ENCODE data around the gene NT5DC1.

- TF ChIP-seq CTCF (IDR thresholded peaks at IDR 0.05) (peak; percentile 62), POLR2AphosphoS5 (IDR thresholded peaks at IDR 0.05; ENCODE audit: low read depth, low read length) (no peak), RCOR1 (IDR thresholded peaks at IDR 0.05; ENCODE audit: low read length) (no peak), NRF1 (IDR thresholded peaks at IDR 0.05; ENCODE audit: low read depth, low read length) (no peak)
Observed at GRCh38 chr6:116096979-116097816, 3.5 kb upstream of the NT5DC1 start.
